ENCODE measurements around the gene BAHD1. TPM values are rescaled to one million over a fixed set of nuclear protein-coding genes. Genes with fewer than 3 reads are reported as not detected.

Gene BAHD1
- total and polyA plus RNA-seq, 2 donors (not counting 1 experiment from before 2014, with no cell fraction given) = 15.0 to 34.7 TPM

DNA sequence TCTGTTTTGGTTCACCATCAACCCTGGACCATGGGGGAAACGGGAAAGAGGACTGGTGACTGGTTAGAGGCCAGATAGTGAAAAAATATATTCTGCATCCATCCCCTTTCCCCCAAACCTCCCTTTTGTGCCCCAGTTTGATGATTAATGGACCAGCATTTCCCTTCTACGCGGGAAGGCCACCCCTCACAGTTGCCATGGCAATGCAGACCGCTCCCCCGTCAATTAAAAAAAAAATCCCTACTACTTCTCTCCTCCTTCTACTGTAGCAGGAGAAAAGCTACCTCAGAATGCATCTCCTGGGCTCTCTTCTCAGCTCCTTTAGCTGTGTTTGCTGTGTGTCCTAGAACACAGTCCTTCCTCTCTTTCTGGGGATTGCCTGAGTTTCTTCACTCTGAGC lies 4.0 kb downstream of the BAHD1 start:
- Histone ChIP-seq H3K4me1 (ENCODE audit: control insufficient read depth in 2 of 2, insufficient read depth in 2 of 2, low read length in 2 of 2) (peaks cover 14 to 19% of the 10 kb centered on the region in 2 donors), H3K36me3 (replicated peaks in 1 of 2; ENCODE audit: control extremely low read depth in 1 of 2, control insufficient read depth in 1 of 2, extremely low read depth in 1 of 2, insufficient read depth in 2 of 2, low read length in 1 of 2) (peaks cover 0 to 4% of the 10 kb centered on the region in 2 experiments), H2AFZ (ENCODE audit: insufficient read depth, low read depth, low read length, poor library complexity, severe bottlenecking) (no peak overlapping the region), H3K4me2 (replicated peaks; ENCODE audit: low read depth, low read length, poor library complexity, severe bottlenecking) (no peak overlapping the region), H3K4me3 (ENCODE audit: control extremely low read depth in 1 of 5, extremely low read depth in 1 of 5, insufficient read depth in 1 of 5, low read depth in 2 of 5, low read length in 4 of 5) (no peak overlapping the region), H3K9me3 (ENCODE audit: control extremely low read depth in 1 of 3, control insufficient read depth in 2 of 3, insufficient read depth in 1 of 3, low read length in 2 of 3) (no peaks in the 10 kb centered on the region), H3K79me2 (ENCODE audit: control insufficient read depth, insufficient read depth, low read length) (peaks cover 80% of the 10 kb centered on the region), H3K9ac (ENCODE audit: low read length) (no peak overlapping the region), H4K20me1 (ENCODE audit: control insufficient read depth, insufficient read depth, low read length, poor library complexity, severe bottlenecking) (peaks cover 73% of the 10 kb centered on the region), H3K27ac (ENCODE audit: low read length in 2 of 2) (no peak overlapping the region), H3K27me3 (replicated peaks in 1 of 4; ENCODE audit: control extremely low read depth in 1 of 4, control insufficient read depth in 3 of 4, insufficient read depth in 4 of 4, low read length in 3 of 4) (no peaks in the 10 kb centered on the region)
- TF ChIP-seq EZH2 (IDR thresholded peaks at IDR 0.05; ENCODE audit: borderline replicate concordance, insufficient read depth, low read depth, low read length, poor library complexity, severe bottlenecking) (no peak), CTCF (IDR thresholded peaks at IDR 0.05) (no peak)
- Mint-ChIP-seq H3K27ac (no peak overlapping the region), H3K4me1 (peaks cover 43% of the 10 kb centered on the region), H3K9me3 (ENCODE audit: insufficient read depth) (no peaks in the 10 kb centered on the region), H3K4me3 (no peak overlapping the region), H3K27me3 (no peaks in the 10 kb centered on the region)
- POLR2A ChIA-PET = interaction anchor here (0.6 kb wide), 2 partner anchors 91 to 136 kb away, joined by 7 read pairs; no protein-coding TSS in a partner anchor
- 71% methylated on average over 3 of the region's 5 CpGs for WGBS (ENCODE audit: insufficient coverage)
- no peak for ATAC-seq (ENCODE audit: low read depth)
- intact Hi-C loops (cut with micrococcal nuclease) = loop anchor here (5.0 kb wide), 4 partner anchors 37 to 148 kb away; partner anchors contain the start of genes CCDC32, IVD, KNL1 and RPUSD2
- CTCF ChIA-PET = interaction anchor here (1.0 kb wide), 1 partner anchor 12 kb away, joined by 3 read pairs; no protein-coding TSS in a partner anchor
- no peak for DNase-seq

- Histone ChIP-seq H3K27me3 (replicated peaks in 1 of 4; ENCODE audit: control extremely low read depth in 1 of 4, control insufficient read depth in 3 of 4, insufficient read depth in 4 of 4, low read length in 3 of 4) (no peaks in the 10 kb centered on the region), H3K4me2 (replicated peaks; ENCODE audit: low read depth, low read length, poor library complexity, severe bottlenecking) (no peak overlapping the region), H4K20me1 (ENCODE audit: control insufficient read depth, insufficient read depth, low read length, poor library complexity, severe bottlenecking) (peaks cover 80% of the 10 kb centered on the region), H3K79me2 (ENCODE audit: control insufficient read depth, insufficient read depth, low read length) (peaks cover 87% of the 10 kb centered on the region), H3K36me3 (replicated peaks in 1 of 2; ENCODE audit: control extremely low read depth in 1 of 2, control insufficient read depth in 1 of 2, extremely low read depth in 1 of 2, insufficient read depth in 2 of 2, low read length in 1 of 2) (peaks cover 0 to 4% of the 10 kb centered on the region in 2 experiments), H3K9me3 (ENCODE audit: control extremely low read depth in 1 of 3, control insufficient read depth in 2 of 3, insufficient read depth in 1 of 3, low read length in 2 of 3) (no peaks in the 10 kb centered on the region), H2AFZ (ENCODE audit: insufficient read depth, low read depth, low read length, poor library complexity, severe bottlenecking) (no peak overlapping the region), H3K4me1 (ENCODE audit: control insufficient read depth in 2 of 2, insufficient read depth in 2 of 2, low read length in 2 of 2) (peaks cover 8 to 12% of the 10 kb centered on the region in 2 donors), H3K9ac (ENCODE audit: low read length) (no peak overlapping the region), H3K27ac (ENCODE audit: low read length in 2 of 2) (no peak overlapping the region), H3K4me3 (ENCODE audit: control extremely low read depth in 1 of 5, extremely low read depth in 1 of 5, insufficient read depth in 1 of 5, low read depth in 2 of 5, low read length in 4 of 5) (no peak overlapping the region)
- 92% methylated on average over 6 of the region's 9 CpGs for WGBS (ENCODE audit: insufficient coverage)
- POLR2A ChIA-PET = no interaction called here
- ATAC-seq (ENCODE audit: low read depth) (no peak), DNase-seq (no peak)
- intact Hi-C loops (cut with micrococcal nuclease) = no loop called here
- Mint-ChIP-seq H3K9me3 (ENCODE audit: insufficient read depth) (no peaks in the 10 kb centered on the region), H3K4me1 (peaks cover 44% of the 10 kb centered on the region), H3K4me3 (no peak overlapping the region), H3K27me3 (no peaks in the 10 kb centered on the region), H3K27ac (no peak overlapping the region)
- CTCF ChIA-PET = interaction anchor here (1.0 kb wide), 1 partner anchor 11 kb away, joined by 3 read pairs; no protein-coding TSS in a partner anchor
- TF ChIP-seq CTCF (IDR thresholded peaks at IDR 0.05) = no peak
These were observed 4.7 kb downstream of the BAHD1 start for GRCh38 chr15:40445421-40445922.

Data from B cell (primary cell).